ENCODE measurements around the gene SDK1.

Gene SDK1

GRCh38 chr7:3594901-3595300 lies 293.8 kb downstream of the SDK1 start:
- DNase-seq, result no peak

- DNase-seq, result no peak
Measured at GRCh38 chr7:3598854-3599253, 297.8 kb downstream of the SDK1 start.

GRCh38 chr7:3605222-3605621 lies 304.2 kb downstream of the SDK1 start:
- DNase-seq, result peak; percentile 30

GRCh38 chr7:3606436-3606835 lies 305.4 kb downstream of the SDK1 start:
- DNase-seq, result no peak

- DNase-seq, result no peak
Measured at GRCh38 chr7:3607847-3608246, 306.8 kb downstream of the SDK1 start.

GRCh38 chr7:3616306-3616705 lies 315.3 kb downstream of the SDK1 start:
- no peak for DNase-seq

GRCh38 chr7:3630081-3630480 lies 329.0 kb downstream of the SDK1 start:
- DNase-seq, result no peak

- peak; percentile 8 for DNase-seq
Measured at GRCh38 chr7:3634396-3634795, 333.3 kb downstream of the SDK1 start.

- peak; percentile 72 for DNase-seq
Measured at GRCh38 chr7:3636131-3636860, 335.2 kb downstream of the SDK1 start.

- DNase-seq, result no peak
Measured at GRCh38 chr7:3639253-3639652, 338.2 kb downstream of the SDK1 start.

GRCh38 chr7:3641582-3641981 lies 340.5 kb downstream of the SDK1 start:
- DNase-seq, result no peak

GRCh38 chr7:3643091-3643490 lies 342.0 kb downstream of the SDK1 start:
- no peak for DNase-seq

GRCh38 chr7:3648276-3648675 lies 347.2 kb downstream of the SDK1 start:
- no peak for DNase-seq

GRCh38 chr7:3649250-3649649 lies 348.2 kb downstream of the SDK1 start:
- peak; percentile 30 for DNase-seq

GRCh38 chr7:3649678-3650440 lies 348.8 kb downstream of the SDK1 start:
- no peak for DNase-seq

GRCh38 chr7:3650844-3651243 lies 349.8 kb downstream of the SDK1 start:
- no peak for DNase-seq

- no peak for DNase-seq
Measured at GRCh38 chr7:3655635-3656034, 354.6 kb downstream of the SDK1 start.

- no peak for DNase-seq
Measured at GRCh38 chr7:3657206-3657605, 356.2 kb downstream of the SDK1 start.

GRCh38 chr7:3668743-3669142 lies 367.7 kb downstream of the SDK1 start:
- no peak for DNase-seq

- DNase-seq, result no peak
Measured at GRCh38 chr7:3670898-3671297, 369.8 kb downstream of the SDK1 start.

- peak; percentile 21 for DNase-seq
Measured at GRCh38 chr7:3673524-3673923, 372.5 kb downstream of the SDK1 start.

GRCh38 chr7:3678314-3678810 lies 377.3 kb downstream of the SDK1 start:
- no peak for DNase-seq

- no peak for DNase-seq
Measured at GRCh38 chr7:3682028-3682710, 381.1 kb downstream of the SDK1 start.
